ENCODE data around the gene MS4A12.
A peak's percentile ranks its signal among the peaks of the same experiment; 100 is the strongest.
"Not testable (repeated sequence)": the region's sequence is repeated elsewhere in the genome, so short reads cannot be mapped to it uniquely, and the experiment has no call there.

Gene MS4A12

DNA sequence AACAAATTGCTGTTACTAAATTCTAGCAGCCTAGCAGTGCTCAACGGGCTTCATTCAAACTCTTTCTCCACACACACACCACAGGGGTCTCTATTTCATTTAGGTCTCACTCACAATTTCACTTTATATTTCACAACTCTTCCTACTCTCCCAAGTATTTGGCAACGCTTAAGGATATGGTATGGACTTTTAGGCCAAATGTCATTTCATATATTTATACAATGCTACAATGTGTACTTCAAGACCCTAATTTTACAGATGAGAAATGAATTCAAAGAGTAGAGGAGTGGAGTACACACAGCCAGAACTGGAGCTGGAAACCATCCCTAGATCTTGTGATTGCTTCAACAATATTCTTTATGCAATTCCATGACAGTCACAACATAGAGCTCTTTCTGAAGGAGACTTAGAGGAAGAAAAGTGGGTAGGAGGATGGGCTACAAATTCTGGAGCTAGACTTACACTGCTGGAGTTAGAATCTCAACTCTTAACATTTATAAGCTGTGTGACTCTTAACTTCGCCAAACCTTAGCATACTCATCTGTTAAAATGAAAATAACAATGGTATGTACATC, 20.2 kb downstream of the MS4A12 start:
- DNase-seq (ENCODE audit: low spot score): no peak

- DNase-seq (ENCODE audit: low spot score): no peak
Observed at GRCh38 chr11:60513496-60514460, 21.2 kb downstream of the MS4A12 start.

- peak; percentile 23 for DNase-seq (ENCODE audit: low spot score)
Observed at GRCh38 chr11:60515144-60515855, 22.7 kb downstream of the MS4A12 start, which contains the start of gene MS4A13. Gene MS4A13, plus strand, starts transcription at chr11:60515392. Its CDS starts 2,692 bp downstream, at chr11:60518084.

GRCh38 chr11:60528465-60528864, 35.9 kb downstream of the MS4A12 start:
- no peak for DNase-seq (ENCODE audit: low spot score)

GRCh38 chr11:60528934-60529333, 36.4 kb downstream of the MS4A12 start:
- no peak for DNase-seq (ENCODE audit: low spot score)

DNA sequence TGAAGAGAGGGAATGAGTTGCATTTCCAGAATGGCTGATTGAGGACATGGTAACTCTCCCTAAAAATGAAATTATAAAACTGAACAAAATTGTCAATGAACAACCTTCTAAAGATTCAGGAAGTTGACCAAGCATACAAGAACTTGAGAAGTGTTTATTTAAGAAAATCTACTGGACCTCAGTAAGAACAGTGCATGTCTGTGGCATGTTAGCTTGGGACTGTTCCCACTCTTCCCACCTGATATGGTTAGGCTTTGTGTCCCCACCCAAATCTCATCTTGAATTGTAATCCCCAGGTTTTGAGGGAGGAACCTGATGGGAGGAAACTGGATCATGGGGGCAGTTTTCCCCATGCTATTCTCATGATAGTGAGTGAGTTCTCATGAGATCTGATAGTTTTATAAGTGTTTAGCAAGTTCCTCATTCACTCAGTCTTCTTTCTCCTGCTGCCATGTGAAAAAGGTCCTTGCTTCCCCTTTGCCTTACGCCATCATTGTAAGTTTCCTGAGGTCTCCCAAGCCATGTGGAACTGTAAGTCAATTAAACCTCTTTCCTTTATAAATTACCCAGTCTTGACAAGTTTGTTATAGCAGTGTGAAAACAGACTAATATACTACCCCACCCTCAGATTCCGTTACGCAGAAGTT, 38.0 kb downstream of the MS4A12 start:
- DNase-seq (ENCODE audit: low spot score): no peak

- DNase-seq (ENCODE audit: low spot score): not testable (repeated sequence)
Observed at GRCh38 chr11:60532383-60532782, 39.8 kb downstream of the MS4A12 start.

- DNase-seq (ENCODE audit: low spot score): not testable (repeated sequence)
Observed at GRCh38 chr11:60538627-60539026, 46.0 kb downstream of the MS4A12 start.

DNA sequence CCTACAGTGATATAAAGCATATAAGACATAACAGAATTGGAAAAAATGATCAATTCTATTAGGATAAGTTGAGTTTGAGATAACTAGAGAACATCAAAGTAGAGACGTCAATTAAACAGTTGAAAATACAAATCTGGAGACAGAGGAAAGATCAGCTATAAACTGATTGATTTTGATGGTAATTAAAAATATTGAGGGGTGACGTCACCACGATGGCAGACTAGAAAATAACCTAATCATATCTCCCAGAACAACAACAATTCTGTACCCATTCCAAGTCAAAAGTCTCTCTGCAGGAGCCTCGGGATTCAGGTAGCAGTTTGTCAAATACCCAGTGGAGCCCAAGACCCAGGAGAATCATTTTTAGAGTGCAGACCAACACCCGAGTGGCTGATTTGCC, 51.5 kb downstream of the MS4A12 start:
- no peak for DNase-seq (ENCODE audit: low spot score)

All from D341Med (cell line).